HL-60 (cell line): ENCODE results near the gene ARMC5.
A peak's percentile ranks its signal among the peaks of the same experiment; 100 is the strongest.

Experiments used
- DNase-seq, 2 experiments: peaks; one replicate each; pipeline ENCODE4 v3.0.0-alpha.2; 2010 to 2020; ENCODE audit warnings: low read depth in 1 of 2, low spot score in 1 of 2
- H3K27ac ChIP-seq: fragments of 250-450 bp; sonication (Bioruptor Pico); replicated peaks from 2 replicates; pipeline ENCODE4 v1.5.1; 2020; ENCODE audit warnings: mild to moderate bottlenecking, moderate library complexity
- H3K27me3 ChIP-seq: fragments of 250-450 bp; sonication (Bioruptor Pico); 2 replicates; pipeline ENCODE4 v1.5.1; 2021; ENCODE audit warnings: mild to moderate bottlenecking, moderate library complexity; ENCODE audit not compliant: insufficient read depth, poor library complexity, severe bottlenecking
- H3K4me3 ChIP-seq: replicated peaks from 2 replicates; pipeline ENCODE4 v1.5.1; 2011; ENCODE audit warnings: mild to moderate bottlenecking, control low read depth, low read length; ENCODE audit not compliant: insufficient read depth
- CTCF ChIP-seq: IDR thresholded peaks from one replicate; pipeline ENCODE4 v1.5.1; 2011; ENCODE audit warnings: low read length, control low read depth, inconsistent platforms; ENCODE audit not compliant: insufficient read depth
- GABPA ChIP-seq: IDR thresholded peaks from 2 replicates; pipeline ENCODE4 v1.6.1; 2012; ENCODE audit warnings: low read depth
- POLR2AphosphoS5 ChIP-seq: IDR thresholded peaks from 2 replicates; pipeline ENCODE4 v1.6.1; 2012; ENCODE audit warnings: low read depth
- REST ChIP-seq: IDR thresholded peaks from 2 replicates; pipeline ENCODE4 v1.6.1; 2012; ENCODE audit warnings: low read depth; ENCODE audit not compliant: insufficient replicate concordance
- SPI1 ChIP-seq: IDR thresholded peaks from 2 replicates; pipeline ENCODE4 v1.6.1; 2012; ENCODE audit warnings: low read depth, mild to moderate bottlenecking, borderline replicate concordance

Gene ARMC5

DNA sequence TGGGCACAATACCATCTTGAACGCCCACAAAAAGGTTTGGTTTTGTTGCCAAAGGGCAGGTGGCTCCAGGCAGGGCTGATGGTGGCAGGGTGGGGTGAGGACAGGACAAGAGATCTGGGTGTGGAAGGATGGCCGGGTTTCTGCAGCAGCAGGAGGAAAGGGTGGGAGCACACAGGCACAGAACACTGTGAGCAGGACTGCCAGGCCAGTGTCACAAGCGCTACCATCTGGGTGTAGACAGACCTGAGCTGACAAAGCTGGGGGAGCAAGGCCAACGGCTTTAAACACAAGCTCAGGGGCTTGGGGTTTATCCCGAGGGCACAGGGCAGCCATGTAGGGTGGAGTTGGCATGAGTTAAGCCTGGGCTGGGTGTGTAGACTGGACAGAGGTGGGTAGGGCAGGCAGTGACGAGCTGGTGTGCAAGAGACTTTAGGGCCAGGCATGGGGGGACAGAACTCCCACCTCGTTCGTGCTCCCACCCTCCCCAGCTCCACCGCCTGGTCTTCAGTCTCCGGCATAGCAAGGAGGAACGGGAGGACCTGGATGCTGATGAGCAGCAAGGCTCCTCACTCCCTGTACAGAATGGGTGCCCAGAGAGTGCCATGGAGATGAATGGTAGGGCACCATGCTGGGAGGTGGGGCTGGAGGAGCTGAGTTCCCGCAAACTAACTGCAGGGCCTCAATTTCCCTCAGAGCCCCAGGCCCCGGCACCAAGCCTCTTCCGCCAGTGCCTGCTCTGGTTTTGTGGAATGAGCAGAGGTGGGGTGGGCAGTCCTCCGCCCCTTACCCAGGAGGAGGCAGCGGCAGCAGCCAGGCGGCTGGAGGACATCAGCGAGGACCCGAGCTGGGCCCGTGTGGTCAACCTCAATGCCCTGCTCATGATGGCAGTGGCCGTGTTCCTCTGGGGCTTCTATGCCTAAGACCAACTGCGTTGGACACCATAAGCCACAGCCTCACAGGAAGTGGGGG lies 30.6 kb downstream of the ARMC5 start:
- TF ChIP-seq SPI1 = no peak
- TF ChIP-seq CTCF = no peak
- 0 out of 2 replicates have a peak, but pooled peaks have one; percentile 19 for TF ChIP-seq POLR2AphosphoS5
- TF ChIP-seq REST = no peak
- TF ChIP-seq GABPA = no peak
- Histone ChIP-seq H3K27ac (no peak overlapping the region), H3K27me3 (no peaks in the 10 kb centered on the region), H3K4me3 (no peak overlapping the region)
- DNase-seq = no peak

DNA sequence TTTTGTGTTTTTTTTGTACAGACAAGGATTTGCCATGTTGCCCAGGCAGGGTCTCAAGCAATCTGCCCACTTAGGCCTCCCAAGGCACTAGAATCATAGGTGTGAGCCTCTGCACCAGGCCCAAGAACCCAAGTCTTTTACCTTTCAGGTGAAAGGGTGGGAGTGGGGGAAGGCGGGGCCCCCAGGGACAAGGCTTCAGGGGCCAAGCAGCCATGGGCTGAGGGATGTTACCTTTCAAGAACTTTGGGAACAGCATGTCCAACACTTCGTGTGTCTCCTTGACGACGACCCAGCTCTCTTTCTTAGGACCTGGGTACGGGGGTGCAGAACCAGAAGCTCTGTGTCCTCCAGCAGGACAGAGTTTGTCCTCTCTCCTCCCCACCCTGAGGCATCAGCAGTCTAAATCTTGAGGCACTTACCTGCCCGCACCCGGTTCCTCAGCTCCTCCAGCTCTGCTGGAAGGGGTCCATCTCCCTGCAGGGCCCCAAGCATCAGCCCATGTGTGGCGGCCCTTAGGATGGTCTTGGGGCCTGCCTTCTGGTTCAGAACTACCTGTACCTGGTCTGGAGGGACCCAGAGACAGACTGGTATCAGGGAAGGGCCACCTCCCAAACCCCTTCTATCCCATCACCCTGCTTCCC lies 32.6 kb downstream of the ARMC5 start:
- Histone ChIP-seq H3K4me3 (no peak overlapping the region), H3K27me3 (no peaks in the 10 kb centered on the region), H3K27ac (no peak overlapping the region)
- TF ChIP-seq SPI1 = no peak
- no peak for TF ChIP-seq CTCF
- no peak for TF ChIP-seq REST
- TF ChIP-seq GABPA = no peak
- TF ChIP-seq POLR2AphosphoS5 = no peak
- no peak for DNase-seq

DNA sequence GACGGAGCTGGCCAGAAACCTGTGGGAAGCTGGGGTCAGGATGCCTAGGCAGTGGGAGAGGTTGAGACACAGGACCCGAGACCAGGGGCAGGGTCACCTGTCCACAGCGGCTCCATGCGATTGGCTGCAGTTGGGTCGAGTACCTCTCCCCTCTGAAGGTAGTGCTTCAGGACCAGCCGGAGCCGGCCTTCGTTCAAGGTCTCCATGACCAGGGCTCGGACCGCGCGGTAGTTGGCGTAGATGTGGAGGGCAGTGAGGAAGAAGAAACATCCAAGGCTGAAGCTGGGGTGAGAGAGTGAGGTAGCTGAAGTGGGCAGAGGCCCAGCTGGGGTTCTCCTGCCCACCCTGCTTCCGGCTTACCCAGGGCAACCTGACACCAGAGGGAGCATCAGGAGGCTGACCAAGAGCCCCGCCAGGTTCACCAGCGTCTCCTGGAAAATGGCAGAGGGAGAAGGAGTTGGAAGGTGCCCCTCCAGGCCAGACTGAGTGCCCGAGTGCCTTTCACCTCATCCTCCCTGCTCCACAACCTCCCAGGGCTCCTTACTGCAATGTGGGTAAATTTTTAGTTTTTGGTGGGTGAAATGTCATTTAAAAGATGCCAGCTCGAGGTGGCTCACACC lies 34.3 kb downstream of the ARMC5 start:
- DNase-seq = no peak
- no peaks in the 10 kb centered on the region for H3K27me3 ChIP-seq
- TF ChIP-seq POLR2AphosphoS5 (no peak), CTCF (no peak), GABPA (no peak), SPI1 (no peak), REST (no peak)

More for the DNA sequence above, 34.3 kb downstream of the ARMC5 start:
- no peak overlapping the region for H3K4me3 ChIP-seq
- no peak overlapping the region for H3K27ac ChIP-seq
